DOHH2 (cell line): ENCODE results near the gene CCR5.

ENCODE experiments used
- H3F3A ChIP-seq: fragments of 200-600 bp; sonication (generic), shearing (Covaris generic); 2 replicates; pipeline ENCODE4 v1.6.0; 2016; ENCODE audit warnings: antibody characterized with exemption, mild to moderate bottlenecking; ENCODE audit not compliant: control insufficient read depth, insufficient read depth
- H3K27ac ChIP-seq: fragments of 200-600 bp; sonication (generic); 2 replicates; pipeline ENCODE4 v1.5.1; 2014; ENCODE audit warnings: low read depth, mild to moderate bottlenecking, low read length, moderate library complexity
- H3K27me3 ChIP-seq: fragments of 200-600 bp; sonication (generic); 2 replicates; pipeline ENCODE4 v1.6.1; 2014; ENCODE audit warnings: mild to moderate bottlenecking, low read length, mixed read lengths; ENCODE audit not compliant: control insufficient read depth
- H3K36me3 ChIP-seq: fragments of 200-600 bp; sonication (generic); 2 replicates; pipeline ENCODE4 v1.6.1; 2014; ENCODE audit warnings: mild to moderate bottlenecking, low read length, moderate library complexity, mixed read lengths; ENCODE audit not compliant: control insufficient read depth
- H3K4me1 ChIP-seq: fragments of 200-600 bp; sonication (generic); 2 replicates; pipeline ENCODE4 v1.6.1; 2014; ENCODE audit warnings: mild to moderate bottlenecking, low read length, mixed read lengths; ENCODE audit not compliant: control insufficient read depth
- H3K4me2 ChIP-seq: fragments of 200-600 bp; sonication (generic); 2 replicates; pipeline ENCODE4 v1.6.0; 2014; ENCODE audit warnings: mild to moderate bottlenecking, low read length, moderate library complexity
- H3K4me3 ChIP-seq: fragments of 200-600 bp; sonication (generic); 2 replicates; pipeline ENCODE4 v1.5.1; 2014; ENCODE audit warnings: mild to moderate bottlenecking, low read length, mixed read lengths
- H3K79me2 ChIP-seq: fragments of 200-600 bp; sonication (generic); 2 replicates; pipeline ENCODE4 v1.6.1; 2014; ENCODE audit warnings: mild to moderate bottlenecking, low read length, mixed read lengths; ENCODE audit not compliant: control insufficient read depth
- H3K9me2 ChIP-seq: fragments of 200-600 bp; sonication (generic); replicated peaks from 2 replicates; pipeline ENCODE4 v1.6.1; 2014; ENCODE audit warnings: mild to moderate bottlenecking, low read length, mixed read lengths; ENCODE audit not compliant: control insufficient read depth
- H3K9me3 ChIP-seq: fragments of 200-600 bp; sonication (generic); 2 replicates; pipeline ENCODE4 v1.6.1; 2014; ENCODE audit warnings: antibody characterized with exemption, low read length, mixed read lengths; ENCODE audit not compliant: control insufficient read depth, insufficient read depth
- H4K20me1 ChIP-seq: fragments of 200-600 bp; sonication (generic); 2 replicates; pipeline ENCODE4 v1.6.0; 2014; ENCODE audit warnings: low read depth, mild to moderate bottlenecking, antibody characterized with exemption, low read length, moderate library complexity; ENCODE audit not compliant: control insufficient read depth, insufficient read depth
- CTCF ChIP-seq: fragments of 200-600 bp; sonication (generic); IDR thresholded peaks from one replicate; pipeline ENCODE4 v1.5.1; 2014; ENCODE audit warnings: antibody characterized with exemption, mild to moderate bottlenecking, low read depth, low read length; ENCODE audit not compliant: poor library complexity, severe bottlenecking
- EZH2phosphoT487 ChIP-seq: fragments of 200-600 bp; sonication (generic); IDR thresholded peaks from 2 replicates; pipeline ENCODE4 v1.6.1; 2017; ENCODE audit warnings: borderline replicate concordance, mild to moderate bottlenecking, antibody characterized with exemption, low read length, moderate library complexity, mixed read lengths

The CCR5 gene

GRCh38 chr3:46411271-46411670 lies 40.5 kb downstream of the CCR5 start:
- H3K9me2 ChIP-seq = no peaks in the 10 kb centered on the region
- H3K79me2 ChIP-seq = no peaks in the 10 kb centered on the region
- no peak for TF ChIP-seq EZH2phosphoT487
- TF ChIP-seq CTCF = no peak
- H4K20me1 ChIP-seq = no peaks in the 10 kb centered on the region
- H3K27me3 ChIP-seq = peaks cover 37% of the 10 kb centered on the region
- H3K36me3 ChIP-seq = no peaks in the 10 kb centered on the region
- no peak overlapping the region for H3K4me2 ChIP-seq
- H3K4me3 ChIP-seq = no peak overlapping the region
- H3F3A ChIP-seq = no peaks in the 10 kb centered on the region
- no peaks in the 10 kb centered on the region for H3K4me1 ChIP-seq
- H3K9me3 ChIP-seq = no peaks in the 10 kb centered on the region
- no peak overlapping the region for H3K27ac ChIP-seq

- no peaks in the 10 kb centered on the region for H4K20me1 ChIP-seq
- TF ChIP-seq EZH2phosphoT487 (no peak), CTCF (no peak)
- H3F3A ChIP-seq = no peaks in the 10 kb centered on the region
- H3K36me3 ChIP-seq = no peaks in the 10 kb centered on the region
- H3K27ac ChIP-seq = no peak overlapping the region
- H3K9me3 ChIP-seq = no peaks in the 10 kb centered on the region
- no peaks in the 10 kb centered on the region for H3K79me2 ChIP-seq
- H3K9me2 ChIP-seq = no peaks in the 10 kb centered on the region
- H3K4me3 ChIP-seq = no peak overlapping the region
- H3K4me1 ChIP-seq = no peaks in the 10 kb centered on the region
- H3K27me3 ChIP-seq = peaks cover 23% of the 10 kb centered on the region
- H3K4me2 ChIP-seq = no peak overlapping the region
These were observed 42.1 kb downstream of the CCR5 start for GRCh38 chr3:46412786-46413298.

- Histone ChIP-seq H3F3A (no peaks in the 10 kb centered on the region), H3K27ac (no peak overlapping the region)
- no peak for TF ChIP-seq CTCF
- TF ChIP-seq EZH2phosphoT487 = no peak
These were observed 43.2 kb downstream of the CCR5 start for GRCh38 chr3:46413951-46414350.

More at GRCh38 chr3:46413951-46414350, 43.2 kb downstream of the CCR5 start:
- no peaks in the 10 kb centered on the region for H3K9me2 ChIP-seq
- H3K27me3 ChIP-seq = peaks cover 14% of the 10 kb centered on the region; the same call in 1 of the 2 replicates
- H3K4me2 ChIP-seq = no peak overlapping the region
- no peaks in the 10 kb centered on the region for H3K4me1 ChIP-seq
- no peaks in the 10 kb centered on the region for H3K36me3 ChIP-seq
- no peak overlapping the region for H3K4me3 ChIP-seq
- no peaks in the 10 kb centered on the region for H3K9me3 ChIP-seq
- H3K79me2 ChIP-seq = no peaks in the 10 kb centered on the region
- no peaks in the 10 kb centered on the region for H4K20me1 ChIP-seq
